Activated naive CD8-positive, alpha-beta T cell treated with anti-CD3 and anti-CD28 coated beads, Interleukin-2, amount 10 ng/mL, durations not matched to agents 7 days and 5 days (primary cell): ENCODE results near the gene ICAM1. TPM values are rescaled to one million over a fixed set of nuclear protein-coding genes. Genes with fewer than 3 reads are reported as not detected.

ENCODE experiments used
- ATAC-seq: fragments of 150-1000 bp; cut with Tn5 transposase; one replicate; pipeline ENCODE4 v1.10.0; 2021; ENCODE audit warnings: low read depth, moderate library complexity
- POLR2A ChIA-PET: fragments of 350-600 bp; sonication (Branson Sonifier 250); formaldehyde crosslinking; loops from one replicate; lab custom pipeline; 2021; ENCODE audit warnings: antibody characterized with exemption; lab: Charles Lee
- DNase-seq: peaks from one replicate; pipeline ENCODE4 v3.0.0; 2021
- H3K27ac Mint-ChIP-seq: one replicate; pipeline ENCODE4 v1.8.0; 2022; ENCODE audit warnings: mild to moderate bottlenecking, mixed read lengths
- H3K27me3 Mint-ChIP-seq: one replicate; pipeline ENCODE4 v1.8.0; 2022; ENCODE audit warnings: mild to moderate bottlenecking, moderate library complexity, mixed read lengths
- H3K36me3 Mint-ChIP-seq: one replicate; pipeline ENCODE4 v1.8.0; 2021; ENCODE audit warnings: mild to moderate bottlenecking, mixed read lengths
- H3K4me1 Mint-ChIP-seq: one replicate; pipeline ENCODE4 v1.8.0; 2021; ENCODE audit warnings: mixed read lengths
- H3K4me3 Mint-ChIP-seq: one replicate; pipeline ENCODE4 v1.8.0; 2022; ENCODE audit warnings: mild to moderate bottlenecking, moderate library complexity, mixed read lengths
- H3K9me3 Mint-ChIP-seq: one replicate; pipeline ENCODE4 v1.8.0; 2021; ENCODE audit warnings: mixed read lengths
- microRNA-seq: library from miRNA; unstranded; fragments of <30 nt; microRNA quantifications from one replicate; pipeline ENCODE4 v1.2.0, GENCODE V29; 2022
- total RNA-seq, 2 experiments: library from RNA; stranded (reverse); gene quantifications; one replicate each; pipeline ENCODE4 v1.2.3, GENCODE V29; 2021

The ICAM1 gene
- total RNA-seq, 2 experiments from 2014 or later, result 9.5 to 11.7 TPM

- Mint-ChIP-seq H3K27ac (peak overlapping the region; percentile 94), H3K9me3 (no peaks in the 10 kb centered on the region), H3K4me3 (peak overlapping the region; percentile 96), H3K4me1 (peaks cover 21% of the 10 kb centered on the region), H3K36me3 (peaks cover 14% of the 10 kb centered on the region), H3K27me3 (no peaks in the 10 kb centered on the region)
- DNase-seq (no peak), ATAC-seq (no peak)
- POLR2A ChIA-PET, result interaction anchor here (0.8 to 2.9 kb wide), 11 partner anchors 10 to 70 kb away, joined by 3 to 27 read pairs (median 5); partner anchors contain the start of genes CDC37, ICAM1, ICAM4 and ICAM5
These were observed 61.4 kb downstream of the ICAM1 start for GRCh38 chr19:10332158-10332964.

GRCh38 chr19:10332965-10333757 is 62.2 kb downstream of the ICAM1 start, which contains the start of gene RAVER1:
Gene RAVER1, minus strand, starts transcription at chr19:10333529. Its CDS starts 22 bp downstream, at chr19:10333507.
- Mint-ChIP-seq H3K4me3 (peak within 1 kb of the TSS; percentile 96), H3K4me1 (peaks cover 23% of the 10 kb centered on the region), H3K36me3 (peaks cover 14% of the 10 kb centered on the region), H3K27ac (peak within 1 kb of the TSS; percentile 94), H3K27me3 (no peaks in the 10 kb centered on the region), H3K9me3 (no peaks in the 10 kb centered on the region)
- peak; percentile 96 for ATAC-seq
- POLR2A ChIA-PET, result interaction anchor here (0.6 to 2.9 kb wide), 16 partner anchors 9 to 227 kb away, joined by 3 to 27 read pairs (median 4); partner anchors contain the start of genes CDC37, FDX2, ICAM1 and ICAM4
- peak; percentile 96 for DNase-seq

- ATAC-seq (peak; percentile 9), DNase-seq (no peak)
- POLR2A ChIA-PET, result interaction anchor here (0.5 to 2.9 kb wide), 17 partner anchors 9 to 228 kb away, joined by 3 to 27 read pairs (median 4); partner anchors contain the start of genes CDC37, FDX2, ICAM1 and ICAM4
- no peaks in the 10 kb centered on the region for H3K9me3 Mint-ChIP-seq
- H3K4me1 Mint-ChIP-seq, result peaks cover 30% of the 10 kb centered on the region
- H3K27ac Mint-ChIP-seq, result peak overlapping the region; percentile 94
- H3K27me3 Mint-ChIP-seq, result no peaks in the 10 kb centered on the region
- peak overlapping the region; percentile 96 for H3K4me3 Mint-ChIP-seq
- H3K36me3 Mint-ChIP-seq, result peaks cover 14% of the 10 kb centered on the region
These were observed 63.1 kb downstream of the ICAM1 start for GRCh38 chr19:10333758-10334587.

GRCh38 chr19:10334588-10335351 is 63.9 kb downstream of the ICAM1 start:
- Mint-ChIP-seq H3K27me3 (no peaks in the 10 kb centered on the region), H3K9me3 (no peaks in the 10 kb centered on the region), H3K27ac (no peak overlapping the region), H3K4me1 (peaks cover 33% of the 10 kb centered on the region), H3K4me3 (no peak overlapping the region), H3K36me3 (peaks cover 12% of the 10 kb centered on the region)
- no peak for ATAC-seq
- DNase-seq, result peak; percentile 61
- POLR2A ChIA-PET, result interaction anchor here (1.1 to 2.2 kb wide), 6 partner anchors 8 to 54 kb away, joined by 3 to 12 read pairs (median 6); partner anchors contain the start of genes FDX2 and TYK2

GRCh38 chr19:10335352-10335985 is 64.5 kb downstream of the ICAM1 start:
- POLR2A ChIA-PET, result interaction anchor here (1.7 kb wide), 1 partner anchor 47 kb away, joined by 5 read pairs; no protein-coding TSS in a partner anchor
- DNase-seq, result no peak
- no peaks in the 10 kb centered on the region for H3K9me3 Mint-ChIP-seq
- H3K4me3 Mint-ChIP-seq, result no peak overlapping the region
- H3K36me3 Mint-ChIP-seq, result peaks cover 12% of the 10 kb centered on the region
- no peaks in the 10 kb centered on the region for H3K27me3 Mint-ChIP-seq
- no peak overlapping the region for H3K27ac Mint-ChIP-seq
- ATAC-seq, result no peak
- H3K4me1 Mint-ChIP-seq, result peaks cover 35% of the 10 kb centered on the region

Small RNA genes lying within 50 kb of the gene (microRNA-seq; reads per million reads assigned to microRNA genes)
- not detected for gene MIR4322

Other genes starting within 250 kb of the ICAM1 start
- 100 to 1,000 TPM; 118 to 126 TPM for gene SHFL, start 184.8 kb upstream of the ICAM1 start, total RNA-seq
- gene ANGPTL6, start 168.4 kb upstream of the ICAM1 start, total RNA-seq, result 1 to 10 TPM; 3.8 to 4.7 TPM
- 100 to 1,000 TPM; 104 to 112 TPM for gene PPAN, start 164.8 kb upstream of the ICAM1 start, total RNA-seq
- 10 to 100 TPM; 51.8 to 53.6 TPM for gene P2RY11, start 159.4 kb upstream of the ICAM1 start, total RNA-seq
- 100 to 1,000 TPM; 262 to 264 TPM for gene EIF3G, start 151.2 kb upstream of the ICAM1 start, total RNA-seq
- 100 to 1,000 TPM; 347 to 384 TPM for gene DNMT1, start 76.2 kb upstream of the ICAM1 start, total RNA-seq
- gene S1PR2, start 39.8 kb upstream of the ICAM1 start, total RNA-seq, result 1 to 10 TPM; 6.4 to 7.1 TPM
- 10 to 100 TPM; 55.8 to 59.9 TPM for gene MRPL4, start 18.9 kb upstream of the ICAM1 start, total RNA-seq
- gene ICAM4, start 15.8 kb downstream of the ICAM1 start, total RNA-seq, result 1 to 10 TPM; 1.2 to 1.7 TPM
- under 1 TPM; 0.62 to 0.83 TPM for gene ICAM5, start 18.8 kb downstream of the ICAM1 start, total RNA-seq
- 1 to 10 TPM; 3.9 to 5.0 TPM for gene ZGLP1, start 38.7 kb downstream of the ICAM1 start, total RNA-seq
- 1 to 10 TPM; 7.6 to 9.4 TPM for gene FDX2, start 44.9 kb downstream of the ICAM1 start, total RNA-seq
- gene RAVER1, start 62.4 kb downstream of the ICAM1 start, total RNA-seq, result 10 to 100 TPM; 77.9 to 78.5 TPM
- gene ICAM3, start 68.5 kb downstream of the ICAM1 start, total RNA-seq, result 100 to 1,000 TPM; 182 to 189 TPM
- 100 to 1,000 TPM; 277 to 290 TPM for gene TYK2, start 109.5 kb downstream of the ICAM1 start, total RNA-seq
- gene CDC37, start 132.4 kb downstream of the ICAM1 start, total RNA-seq, result 100 to 1,000 TPM; 242 to 248 TPM
- gene PDE4A, start 149.4 kb downstream of the ICAM1 start, total RNA-seq, result 10 to 100 TPM; 28.2 to 29.2 TPM
- 10 to 100 TPM; 82.2 to 82.7 TPM for gene KEAP1, start 232.2 kb downstream of the ICAM1 start, total RNA-seq
- 1 to 10 TPM; 3.3 to 4.7 TPM for gene S1PR5, start 246.3 kb downstream of the ICAM1 start, total RNA-seq